Activated CD4-positive, alpha-beta T cell treated with anti-CD3 and anti-CD28 coated beads, Interleukin-2, amount 10 ng/mL, durations not matched to agents 24 days and 14 days (primary cell): ENCODE measurements around the gene ELAC2. TPM values are rescaled to one million over a fixed set of nuclear protein-coding genes. Genes with fewer than 3 reads are reported as not detected.

Experiments
- DNase-seq: peaks from one replicate; pipeline ENCODE4 v3.0.0; 2022
- H3K27ac Mint-ChIP-seq: one replicate; pipeline ENCODE4 v1.8.0; 2022; ENCODE audit warnings: mild to moderate bottlenecking, mixed read lengths
- H3K27me3 Mint-ChIP-seq: one replicate; pipeline ENCODE4 v1.8.0; 2022; ENCODE audit warnings: mixed read lengths
- H3K36me3 Mint-ChIP-seq: one replicate; pipeline ENCODE4 v1.8.0; 2022; ENCODE audit warnings: low read depth, mild to moderate bottlenecking, mixed read lengths
- H3K4me1 Mint-ChIP-seq: one replicate; pipeline ENCODE4 v1.8.0; 2021; ENCODE audit warnings: mixed read lengths
- H3K4me3 Mint-ChIP-seq: one replicate; pipeline ENCODE4 v1.8.0; 2022; ENCODE audit warnings: mild to moderate bottlenecking, moderate library complexity, mixed read lengths
- H3K9me3 Mint-ChIP-seq: one replicate; pipeline ENCODE4 v1.8.0; 2021; ENCODE audit warnings: mixed read lengths
- intact Hi-C: fragments of 100-400 bp; cut with micrococcal nuclease; formaldehyde crosslinking; loops from one replicate; pipeline ENCODE4 v1.15.1; 2023
- total RNA-seq: library from RNA; stranded (reverse); gene quantifications from 2 replicates; pipeline ENCODE4 v1.2.3, GENCODE V29; 2022

The ELAC2 gene
- total RNA-seq, 1 donor from 2014 or later: 102 TPM

- no peak overlapping the region for H3K4me3 Mint-ChIP-seq
- H3K27me3 Mint-ChIP-seq: peaks cover 4% of the 10 kb centered on the region
- H3K9me3 Mint-ChIP-seq: no peaks in the 10 kb centered on the region
- H3K36me3 Mint-ChIP-seq: no peaks in the 10 kb centered on the region
- no peak overlapping the region for H3K27ac Mint-ChIP-seq
- H3K4me1 Mint-ChIP-seq: peaks cover 4% of the 10 kb centered on the region
- intact Hi-C loops: no loop called here
- peak; percentile 88 for DNase-seq
Observed at GRCh38 chr17:13030459-13031300, 12.9 kb upstream of the ELAC2 start.

- H3K9me3 Mint-ChIP-seq: no peaks in the 10 kb centered on the region
- intact Hi-C loops: no loop called here
- no peaks in the 10 kb centered on the region for H3K36me3 Mint-ChIP-seq
- H3K4me1 Mint-ChIP-seq: peaks cover 4% of the 10 kb centered on the region
- DNase-seq: no peak
- H3K27me3 Mint-ChIP-seq: peaks cover 5% of the 10 kb centered on the region
- no peak overlapping the region for H3K27ac Mint-ChIP-seq
- H3K4me3 Mint-ChIP-seq: no peak overlapping the region
Observed at GRCh38 chr17:13030056-13030455, 12.2 kb upstream of the ELAC2 start.

- no peaks in the 10 kb centered on the region for H3K36me3 Mint-ChIP-seq
- no peak overlapping the region for H3K4me3 Mint-ChIP-seq
- peaks cover 5% of the 10 kb centered on the region for H3K27me3 Mint-ChIP-seq
- H3K4me1 Mint-ChIP-seq: peaks cover 10% of the 10 kb centered on the region
- H3K27ac Mint-ChIP-seq: no peak overlapping the region
- DNase-seq: no peak
- H3K9me3 Mint-ChIP-seq: no peaks in the 10 kb centered on the region
- intact Hi-C loops: no loop called here
Observed at GRCh38 chr17:13029340-13029739, 11.5 kb upstream of the ELAC2 start.

GRCh38 chr17:13027246-13027645, 9.4 kb upstream of the ELAC2 start:
- Mint-ChIP-seq H3K4me1 (peaks cover 12% of the 10 kb centered on the region), H3K27ac (no peak overlapping the region), H3K36me3 (no peaks in the 10 kb centered on the region), H3K9me3 (no peaks in the 10 kb centered on the region), H3K4me3 (no peak overlapping the region), H3K27me3 (peaks cover 5% of the 10 kb centered on the region)
- intact Hi-C loops: no loop called here
- no peak for DNase-seq

- Mint-ChIP-seq H3K4me3 (no peak overlapping the region), H3K27me3 (peaks cover 5% of the 10 kb centered on the region), H3K27ac (no peak overlapping the region), H3K4me1 (peaks cover 8% of the 10 kb centered on the region), H3K9me3 (no peaks in the 10 kb centered on the region), H3K36me3 (no peaks in the 10 kb centered on the region)
- no peak for DNase-seq
- intact Hi-C loops: no loop called here
Observed at GRCh38 chr17:13025687-13026086, 7.9 kb upstream of the ELAC2 start.

GRCh38 chr17:13025258-13025627, 7.4 kb upstream of the ELAC2 start:
- Mint-ChIP-seq H3K4me1 (peaks cover 8% of the 10 kb centered on the region), H3K9me3 (no peaks in the 10 kb centered on the region), H3K27me3 (peaks cover 5% of the 10 kb centered on the region), H3K4me3 (no peak overlapping the region), H3K27ac (no peak overlapping the region), H3K36me3 (no peaks in the 10 kb centered on the region)
- no peak for DNase-seq
- intact Hi-C loops: no loop called here

GRCh38 chr17:13024526-13025257, 6.9 kb upstream of the ELAC2 start:
- peaks cover 8% of the 10 kb centered on the region for H3K4me1 Mint-ChIP-seq
- H3K27me3 Mint-ChIP-seq: peaks cover 5% of the 10 kb centered on the region
- no peaks in the 10 kb centered on the region for H3K9me3 Mint-ChIP-seq
- H3K4me3 Mint-ChIP-seq: no peak overlapping the region
- intact Hi-C loops: no loop called here
- peak; percentile 92 for DNase-seq
- H3K36me3 Mint-ChIP-seq: no peaks in the 10 kb centered on the region
- H3K27ac Mint-ChIP-seq: no peak overlapping the region

GRCh38 chr17:13024016-13024415, 6.2 kb upstream of the ELAC2 start:
- no peak overlapping the region for H3K4me3 Mint-ChIP-seq
- H3K27ac Mint-ChIP-seq: no peak overlapping the region
- H3K27me3 Mint-ChIP-seq: peaks cover 5% of the 10 kb centered on the region
- no peaks in the 10 kb centered on the region for H3K36me3 Mint-ChIP-seq
- no peaks in the 10 kb centered on the region for H3K9me3 Mint-ChIP-seq
- peaks cover 8% of the 10 kb centered on the region for H3K4me1 Mint-ChIP-seq
- no peak for DNase-seq
- intact Hi-C loops: no loop called here

- H3K36me3 Mint-ChIP-seq: peaks cover 49% of the 10 kb centered on the region
- H3K4me3 Mint-ChIP-seq: peak overlapping the region; percentile 86
- no peak for DNase-seq
- H3K4me1 Mint-ChIP-seq: peaks cover 22% of the 10 kb centered on the region
- no peaks in the 10 kb centered on the region for H3K9me3 Mint-ChIP-seq
- intact Hi-C loops: no loop called here
- peak overlapping the region; percentile 91 for H3K27ac Mint-ChIP-seq
- H3K27me3 Mint-ChIP-seq: no peaks in the 10 kb centered on the region
Observed at GRCh38 chr17:13016881-13017654, 759 bp downstream of the ELAC2 start.

GRCh38 chr17:13014801-13015200, 3.0 kb downstream of the ELAC2 start:
- Mint-ChIP-seq H3K9me3 (no peaks in the 10 kb centered on the region), H3K4me3 (no peak overlapping the region), H3K27me3 (no peaks in the 10 kb centered on the region), H3K36me3 (peaks cover 67% of the 10 kb centered on the region), H3K4me1 (peaks cover 26% of the 10 kb centered on the region), H3K27ac (peak overlapping the region; percentile 10)
- no peak for DNase-seq
- intact Hi-C loops: no loop called here

GRCh38 chr17:13010959-13011358, 6.9 kb downstream of the ELAC2 start:
- intact Hi-C loops: no loop called here
- Mint-ChIP-seq H3K27ac (no peak overlapping the region), H3K27me3 (no peaks in the 10 kb centered on the region), H3K4me1 (peaks cover 8% of the 10 kb centered on the region), H3K9me3 (no peaks in the 10 kb centered on the region), H3K4me3 (no peak overlapping the region), H3K36me3 (peaks cover 76% of the 10 kb centered on the region)
- no peak for DNase-seq

GRCh38 chr17:13008461-13008860, 9.4 kb downstream of the ELAC2 start:
- no peak overlapping the region for H3K4me3 Mint-ChIP-seq
- H3K36me3 Mint-ChIP-seq: peaks cover 73% of the 10 kb centered on the region
- H3K4me1 Mint-ChIP-seq: peaks cover 4% of the 10 kb centered on the region
- no peaks in the 10 kb centered on the region for H3K9me3 Mint-ChIP-seq
- intact Hi-C loops: loop anchor here (10.0 kb wide), 2 partner anchors 754 to 834 kb away; no protein-coding TSS in a partner anchor
- no peaks in the 10 kb centered on the region for H3K27me3 Mint-ChIP-seq
- no peak for DNase-seq
- no peak overlapping the region for H3K27ac Mint-ChIP-seq

GRCh38 chr17:13005530-13005929, 12.3 kb downstream of the ELAC2 start:
- Mint-ChIP-seq H3K36me3 (peaks cover 52% of the 10 kb centered on the region), H3K27me3 (no peaks in the 10 kb centered on the region), H3K4me1 (peaks cover 2% of the 10 kb centered on the region), H3K27ac (no peak overlapping the region), H3K4me3 (no peak overlapping the region), H3K9me3 (no peaks in the 10 kb centered on the region)
- no peak for DNase-seq
- intact Hi-C loops: loop anchor here (10.0 kb wide), 2 partner anchors 751 to 831 kb away; no protein-coding TSS in a partner anchor

- Mint-ChIP-seq H3K9me3 (no peaks in the 10 kb centered on the region), H3K27me3 (no peaks in the 10 kb centered on the region), H3K36me3 (peaks cover 45% of the 10 kb centered on the region), H3K4me3 (no peak overlapping the region), H3K27ac (no peak overlapping the region), H3K4me1 (no peaks in the 10 kb centered on the region)
- DNase-seq: no peak
- intact Hi-C loops: loop anchor here (10.0 kb wide), 2 partner anchors 750 to 830 kb away; no protein-coding TSS in a partner anchor
Observed at GRCh38 chr17:13004336-13004735, 13.5 kb downstream of the ELAC2 start.
